MM.1S (cell line): ENCODE results near the gene AKR7A2.

Experiments
- DNase-seq: peaks from one replicate; pipeline ENCODE4 v3.0.0-alpha.2; 2015
- H2AFZ ChIP-seq: fragments of 300-600 bp; sonication (generic); 2 replicates; pipeline ENCODE4 v1.6.0; 2016; ENCODE audit warnings: antibody characterized with exemption, low read length
- H3F3A ChIP-seq: fragments of 300-600 bp; sonication (generic); 2 replicates; pipeline ENCODE4 v1.6.1; 2016; ENCODE audit warnings: mild to moderate bottlenecking, antibody characterized with exemption, low read length, moderate library complexity, mixed read lengths; ENCODE audit not compliant: insufficient read depth
- H3K27ac ChIP-seq: fragments of 300-600 bp; sonication (generic); 2 replicates; pipeline ENCODE4 v1.5.1; 2016; ENCODE audit warnings: mild to moderate bottlenecking, low read length
- H3K27me3 ChIP-seq: fragments of 300-600 bp; sonication (generic); replicated peaks from 2 replicates; pipeline ENCODE4 v1.6.0; 2016; ENCODE audit warnings: low read length; ENCODE audit not compliant: insufficient read depth
- H3K36me3 ChIP-seq: fragments of 300-600 bp; sonication (generic); replicated peaks from 2 replicates; pipeline ENCODE4 v1.6.1; 2016; ENCODE audit warnings: mild to moderate bottlenecking, low read length, mixed read lengths; ENCODE audit not compliant: insufficient read depth
- H3K4me1 ChIP-seq: fragments of 300-600 bp; sonication (generic); 2 replicates; pipeline ENCODE4 v1.6.1; 2016; ENCODE audit warnings: low read length, mixed read lengths
- H3K4me2 ChIP-seq: fragments of 300-600 bp; sonication (generic); 2 replicates; pipeline ENCODE4 v1.6.0; 2016; ENCODE audit warnings: low read depth, low read length
- H3K4me3 ChIP-seq: fragments of 300-600 bp; sonication (generic); 2 replicates; pipeline ENCODE4 v1.5.1; 2016; ENCODE audit warnings: low read length, mixed read lengths
- H3K79me2 ChIP-seq: fragments of 300-600 bp; sonication (generic); 2 replicates; pipeline ENCODE4 v1.6.1; 2016; ENCODE audit warnings: mixed run types, low read length, mixed read lengths
- H3K9ac ChIP-seq: fragments of 300-600 bp; sonication (generic); 2 replicates; pipeline ENCODE4 v1.6.1; 2016; ENCODE audit warnings: low read length, mixed read lengths
- H3K9me2 ChIP-seq: fragments of 300-600 bp; sonication (generic); replicated peaks from 2 replicates; pipeline ENCODE4 v1.6.1; 2016; ENCODE audit warnings: mild to moderate bottlenecking, low read length, mixed read lengths; ENCODE audit not compliant: insufficient read depth
- H3K9me3 ChIP-seq: fragments of 300-600 bp; sonication (generic); replicated peaks from 2 replicates; pipeline ENCODE4 v1.6.1; 2016; ENCODE audit warnings: mild to moderate bottlenecking, low read length, mixed read lengths; ENCODE audit not compliant: insufficient read depth
- H4K20me1 ChIP-seq: fragments of 300-600 bp; sonication (generic); 2 replicates; pipeline ENCODE4 v1.6.1; 2016; ENCODE audit warnings: mild to moderate bottlenecking, low read length, moderate library complexity, mixed read lengths; ENCODE audit not compliant: insufficient read depth
- EZH2 ChIP-seq: fragments of 300-600 bp; sonication (generic); optimal IDR thresholded peaks from 2 replicates; pipeline ENCODE3; 2017; ENCODE audit warnings: low read depth, mild to moderate bottlenecking, antibody characterized with exemption, low read length, mixed read lengths
- EZH2phosphoT487 ChIP-seq: fragments of 300-600 bp; sonication (generic); IDR thresholded peaks from 2 replicates; pipeline ENCODE4 v1.6.1; 2018; ENCODE audit warnings: antibody characterized with exemption, low read length
- TF ChIP-seq, protein P1 (sequence below): fragments of 300-600 bp; sonication (generic); IDR thresholded peaks from 2 replicates; pipeline ENCODE4 v1.5.1; 2016; ENCODE audit warnings: antibody characterized with exemption, low read length, mixed read lengths

AKR7A2 gene

DNA sequence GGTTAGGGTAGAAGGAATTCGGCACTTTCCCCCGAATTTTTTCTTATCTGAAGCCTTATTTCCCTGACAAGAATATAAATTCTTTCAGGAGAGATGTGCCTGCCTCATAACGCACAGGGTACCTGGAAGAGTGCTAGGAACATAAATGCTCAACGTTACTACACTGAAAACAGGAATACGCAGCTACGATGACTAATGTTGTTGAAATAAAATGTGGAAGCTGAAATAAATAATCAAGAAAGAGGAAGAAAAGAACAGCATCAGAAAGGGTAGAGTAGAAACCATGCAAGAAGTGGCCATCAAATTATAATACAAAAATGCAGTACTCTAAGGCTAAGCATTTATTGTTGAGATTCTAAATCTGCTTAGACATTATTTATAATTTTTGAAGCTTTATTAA, 34.1 kb upstream of the AKR7A2 start:
- Histone ChIP-seq H3K9me2 (no peaks in the 10 kb centered on the region), H3K36me3 (no peaks in the 10 kb centered on the region), H3K4me3 (no peak overlapping the region), H3F3A (no peaks in the 10 kb centered on the region), H3K9ac (no peak overlapping the region), H3K79me2 (no peaks in the 10 kb centered on the region), H4K20me1 (no peaks in the 10 kb centered on the region), H3K27ac (no peak overlapping the region), H3K4me2 (no peak overlapping the region), H3K27me3 (no peaks in the 10 kb centered on the region), H3K9me3 (no peaks in the 10 kb centered on the region), H3K4me1 (no peaks in the 10 kb centered on the region), H2AFZ (no peak overlapping the region)
- DNase-seq: no peak
- TF ChIP-seq, protein P1, sequence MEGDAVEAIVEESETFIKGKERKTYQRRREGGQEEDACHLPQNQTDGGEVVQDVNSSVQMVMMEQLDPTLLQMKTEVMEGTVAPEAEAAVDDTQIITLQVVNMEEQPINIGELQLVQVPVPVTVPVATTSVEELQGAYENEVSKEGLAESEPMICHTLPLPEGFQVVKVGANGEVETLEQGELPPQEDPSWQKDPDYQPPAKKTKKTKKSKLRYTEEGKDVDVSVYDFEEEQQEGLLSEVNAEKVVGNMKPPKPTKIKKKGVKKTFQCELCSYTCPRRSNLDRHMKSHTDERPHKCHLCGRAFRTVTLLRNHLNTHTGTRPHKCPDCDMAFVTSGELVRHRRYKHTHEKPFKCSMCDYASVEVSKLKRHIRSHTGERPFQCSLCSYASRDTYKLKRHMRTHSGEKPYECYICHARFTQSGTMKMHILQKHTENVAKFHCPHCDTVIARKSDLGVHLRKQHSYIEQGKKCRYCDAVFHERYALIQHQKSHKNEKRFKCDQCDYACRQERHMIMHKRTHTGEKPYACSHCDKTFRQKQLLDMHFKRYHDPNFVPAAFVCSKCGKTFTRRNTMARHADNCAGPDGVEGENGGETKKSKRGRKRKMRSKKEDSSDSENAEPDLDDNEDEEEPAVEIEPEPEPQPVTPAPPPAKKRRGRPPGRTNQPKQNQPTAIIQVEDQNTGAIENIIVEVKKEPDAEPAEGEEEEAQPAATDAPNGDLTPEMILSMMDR: no peak
- TF ChIP-seq EZH2 (no peak), EZH2phosphoT487 (no peak)

DNA sequence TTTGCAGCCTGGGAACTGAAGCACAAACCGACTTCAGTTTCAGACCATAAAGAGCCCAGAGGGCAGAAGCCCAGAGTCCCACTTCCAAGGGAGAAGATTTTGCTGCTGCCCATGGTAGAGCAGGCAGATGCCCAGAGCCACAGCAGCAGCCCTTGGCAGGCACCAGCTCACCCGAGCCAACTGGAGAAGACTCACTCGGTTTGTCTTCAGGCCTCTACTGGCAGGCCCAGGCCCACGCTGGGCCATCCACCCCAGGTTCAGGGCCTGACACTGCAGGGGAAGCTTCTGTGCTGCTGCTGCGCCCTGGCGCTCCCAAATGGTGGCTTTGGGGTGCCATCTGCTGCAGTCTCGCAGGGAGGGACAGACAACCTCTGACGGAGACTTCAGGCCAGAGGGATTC, 33.4 kb upstream of the AKR7A2 start:
- H3K27ac ChIP-seq: no peak overlapping the region
- H4K20me1 ChIP-seq: no peaks in the 10 kb centered on the region
- no peaks in the 10 kb centered on the region for H3K9me3 ChIP-seq
- no peaks in the 10 kb centered on the region for H3K36me3 ChIP-seq
- H3K79me2 ChIP-seq: no peaks in the 10 kb centered on the region
- H2AFZ ChIP-seq: no peak overlapping the region
- TF ChIP-seq, protein P1: no peak
- TF ChIP-seq EZH2: no peak
- TF ChIP-seq EZH2phosphoT487: no peak
- no peak overlapping the region for H3K4me3 ChIP-seq
- H3K27me3 ChIP-seq: no peaks in the 10 kb centered on the region
- no peak overlapping the region for H3K4me2 ChIP-seq
- no peak overlapping the region for H3K9ac ChIP-seq
- no peaks in the 10 kb centered on the region for H3K4me1 ChIP-seq
- no peaks in the 10 kb centered on the region for H3F3A ChIP-seq
- DNase-seq: no peak
- H3K9me2 ChIP-seq: no peaks in the 10 kb centered on the region

DNA sequence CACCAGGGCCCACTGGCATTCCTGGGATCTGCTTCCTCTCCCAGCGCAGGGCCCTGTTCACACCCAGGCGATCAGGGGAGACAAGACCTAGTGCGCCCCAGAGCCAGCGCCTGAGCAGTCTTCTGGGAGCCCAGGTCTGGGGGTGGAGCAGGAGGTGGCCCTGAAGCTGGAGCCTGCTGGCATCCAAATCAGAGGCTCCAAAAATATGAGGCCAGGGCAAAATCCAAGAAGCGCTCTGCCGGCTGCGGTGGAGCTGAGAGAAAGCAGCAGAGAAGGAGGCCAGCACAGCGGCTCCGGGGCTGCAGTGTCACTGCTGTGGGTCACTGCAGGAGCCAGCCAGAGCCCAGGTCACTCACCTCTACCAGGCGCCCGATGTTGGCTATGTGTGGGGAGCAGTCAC, 32.9 kb upstream of the AKR7A2 start:
- Histone ChIP-seq H3K4me3 (no peak overlapping the region), H3K9me3 (no peaks in the 10 kb centered on the region), H3K9me2 (no peaks in the 10 kb centered on the region), H3F3A (no peaks in the 10 kb centered on the region), H3K4me2 (no peak overlapping the region), H3K9ac (no peak overlapping the region), H3K79me2 (no peaks in the 10 kb centered on the region), H2AFZ (no peak overlapping the region), H3K27ac (no peak overlapping the region), H3K4me1 (no peaks in the 10 kb centered on the region), H4K20me1 (no peaks in the 10 kb centered on the region), H3K36me3 (no peaks in the 10 kb centered on the region), H3K27me3 (no peaks in the 10 kb centered on the region)
- no peak for TF ChIP-seq EZH2
- TF ChIP-seq, protein P1: no peak
- no peak for TF ChIP-seq EZH2phosphoT487
- DNase-seq: no peak

DNA sequence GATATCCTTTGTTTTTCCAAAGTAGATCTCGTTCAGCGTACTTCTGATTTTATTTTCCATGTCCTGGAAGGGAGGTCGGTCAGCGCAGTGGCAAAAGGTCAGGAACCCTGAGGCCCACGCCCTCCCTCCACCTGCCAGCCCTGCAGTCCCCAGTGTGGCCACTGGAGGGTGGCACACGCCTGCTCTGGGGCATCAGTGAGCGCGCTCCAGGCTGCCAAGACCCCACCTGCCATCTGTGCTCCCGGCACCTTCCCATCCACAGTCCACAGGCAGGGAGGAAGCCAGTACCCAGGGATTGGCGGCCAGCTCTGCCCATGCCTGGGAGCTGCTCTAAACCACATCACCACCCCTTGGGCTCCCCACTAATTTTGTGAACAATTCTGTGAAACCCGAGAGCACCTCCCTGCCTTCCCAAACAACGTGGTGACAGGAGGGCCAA, 32.4 kb upstream of the AKR7A2 start:
- Histone ChIP-seq H3K4me1 (no peaks in the 10 kb centered on the region), H3K9me2 (no peaks in the 10 kb centered on the region), H3K36me3 (no peaks in the 10 kb centered on the region), H3K9ac (no peak overlapping the region), H3F3A (no peaks in the 10 kb centered on the region), H3K4me3 (no peak overlapping the region), H3K27me3 (no peaks in the 10 kb centered on the region), H2AFZ (no peak overlapping the region), H3K4me2 (no peak overlapping the region), H4K20me1 (no peaks in the 10 kb centered on the region), H3K79me2 (no peaks in the 10 kb centered on the region), H3K9me3 (no peaks in the 10 kb centered on the region), H3K27ac (no peak overlapping the region)
- TF ChIP-seq EZH2: no peak
- no peak for TF ChIP-seq EZH2phosphoT487
- TF ChIP-seq, protein P1: peak; percentile 82
- no peak for DNase-seq
